HepG2 (cell line): ENCODE data around the gene USP32. TPM values are rescaled to one million over a fixed set of nuclear protein-coding genes. Genes with fewer than 3 reads are reported as not detected.

Experiments
- ATAC-seq: fragments of 200-7000 bp; cut with Tn5 transposase; 3 replicates; pipeline ENCODE4 v1.9.1; 2020; ENCODE audit warnings: mild to moderate bottlenecking, moderate library complexity
- BruUV-seq: library from RNA; stranded (reverse); fragments of 400-500 nt; replicated peaks from 2 replicates; lab custom pipeline; 2021; lab: Mats Ljungman, UMichigan
- CTCF ChIA-PET: fragments of 300-600 bp; formaldehyde crosslinking; extraction: SDS; loops from one replicate; lab custom pipeline; 2021; ENCODE audit warnings: low total read pairs, inconsistent platforms, low intra/inter-chr PET ratio; lab: Yijun Ruan, JAX
- POLR2A ChIA-PET: fragments of 350-600 bp; sonication (Branson Sonifier 250); formaldehyde crosslinking; loops from one replicate; lab custom pipeline; 2020; ENCODE audit warnings: antibody characterized with exemption, inconsistent platforms; lab: Yijun Ruan, JAX
- DNase-seq: peaks from one replicate; pipeline ENCODE4 v3.0.0-alpha.2; 2015; ENCODE audit warnings: low spot score
- FAIRE-seq: peaks from 3 replicates; lab custom pipeline; 2011; peaks lifted over from hg19 to GRCh38; lab: Jason Lieb, UNC
- H2AFZ ChIP-seq: one replicate; pipeline ENCODE4 v1.6.1; 2011; ENCODE audit warnings: low read length, inconsistent platforms
- H3K27ac ChIP-seq: fragments of 300-600 bp; 3 replicates; pipeline ENCODE4 v1.8.0; 2011; ENCODE audit warnings: mixed run types, mild to moderate bottlenecking, mixed read lengths, low read length, inconsistent platforms; ENCODE audit not compliant: insufficient read depth; ENCODE audit errors: extremely low read length
- H3K27me3 ChIP-seq, 2 experiments: fragments of 200-600 bp in 1 of 2; 2 replicates in 1 of 2; 3 replicates in 1 of 2; pipeline versions ENCODE4 v1.6.0 to v1.8.0; 2011; ENCODE audit warnings: low read length in 2 of 2, mild to moderate bottlenecking in 2 of 2, moderate library complexity in 2 of 2, inconsistent platforms in 1 of 2; ENCODE audit not compliant: insufficient read depth in 2 of 2, control insufficient read depth in 1 of 2
- H3K36me3 ChIP-seq, 2 experiments: fragments of 200-600 bp in 1 of 2; replicated peaks in 1 of 2; 2 replicates in 1 of 2; 3 replicates in 1 of 2; pipeline versions ENCODE4 v1.5.1 to v1.8.0; 2011; ENCODE audit warnings: low read length in 2 of 2, inconsistent platforms in 1 of 2; ENCODE audit not compliant: insufficient read depth in 2 of 2, control insufficient read depth in 1 of 2
- H3K4me1 ChIP-seq: 2 replicates; pipeline ENCODE4 v1.5.1; 2012; ENCODE audit warnings: low read length, inconsistent platforms; ENCODE audit not compliant: insufficient read depth
- H3K4me2 ChIP-seq: 2 replicates; pipeline ENCODE4 v1.6.0; 2011; ENCODE audit warnings: low read depth, low read length, inconsistent platforms
- H3K4me3 ChIP-seq, 3 experiments: fragments of 200-600 bp in 1 of 3; sonication (generic), shearing (Covaris generic) in 1 of 3; replicated peaks in 1 of 3; 2 replicates each; pipeline ENCODE4 v1.5.1; 2011 to 2016; ENCODE audit warnings: low read length in 3 of 3, inconsistent platforms in 2 of 3, low read depth in 2 of 3, mild to moderate bottlenecking in 2 of 3, control low read depth in 1 of 3, mixed read lengths in 1 of 3; ENCODE audit not compliant: insufficient read depth in 1 of 3
- H3K79me2 ChIP-seq: one replicate; pipeline ENCODE4 v1.6.1; 2011; ENCODE audit warnings: low read length, inconsistent platforms; ENCODE audit not compliant: insufficient read depth
- H3K9ac ChIP-seq: 2 replicates; pipeline ENCODE4 v1.6.0; 2011; ENCODE audit warnings: mild to moderate bottlenecking, low read depth, low read length, inconsistent platforms; ENCODE audit not compliant: insufficient read depth
- H3K9me3 ChIP-seq: 2 replicates; pipeline ENCODE4 v1.5.1; 2012; ENCODE audit warnings: mild to moderate bottlenecking, low read length
- H4K20me1 ChIP-seq: 2 replicates; pipeline ENCODE4 v1.6.0; 2011; ENCODE audit warnings: inconsistent platforms, mild to moderate bottlenecking, low read length, moderate library complexity; ENCODE audit not compliant: insufficient read depth
- GATA4 ChIP-seq: sonication (generic); IDR thresholded peaks from 2 replicates; pipeline ENCODE4 v1.6.1; 2016; ENCODE audit warnings: antibody characterized with exemption, low read depth, borderline replicate concordance
- MYNN ChIP-seq: sonication (generic); formaldehyde crosslinking; IDR thresholded peaks from 2 replicates; pipeline ENCODE4 v1.4.0; 2020; ENCODE audit warnings: mild to moderate bottlenecking, low read depth, missing genetic modification reagents
- PHF5A ChIP-seq: IDR thresholded peaks from one replicate; pipeline ENCODE4 v1.6.1; 2018; ENCODE audit warnings: low read depth, missing genetic modification reagents; ENCODE audit not compliant: unreplicated experiment
- PLSCR1 ChIP-seq: sonication (generic); formaldehyde crosslinking; IDR thresholded peaks from 2 replicates; pipeline ENCODE4 v1.5.0; 2020; ENCODE audit warnings: missing genetic modification reagents, mild to moderate bottlenecking, borderline replicate concordance
- SCMH1 ChIP-seq: sonication (generic); formaldehyde crosslinking; IDR thresholded peaks from 2 replicates; pipeline ENCODE4 v1.9.0; 2021; ENCODE audit warnings: missing genetic modification reagents, mild to moderate bottlenecking, borderline replicate concordance
- TEAD3 ChIP-seq: optimal IDR thresholded peaks from 2 replicates; pipeline ENCODE3; 2016; ENCODE audit warnings: borderline replicate concordance
- TFDP1 ChIP-seq: IDR thresholded peaks from 2 replicates; pipeline ENCODE4 v1.6.1; 2016; ENCODE audit warnings: missing compliant biosample characterization, missing genetic modification reagents, borderline replicate concordance
- USF2 ChIP-seq, 2 experiments: sonication (generic) in 1 of 2; formaldehyde crosslinking in 1 of 2; IDR thresholded peaks; 2 replicates each; pipeline versions ENCODE4 v1.5.1 to v1.6.1; 2011 to 2020; ENCODE audit warnings: borderline replicate concordance in 1 of 2, low read depth in 1 of 2, low read length in 1 of 2, mild to moderate bottlenecking in 1 of 2, missing genetic modification reagents in 1 of 2, moderate library complexity in 1 of 2
- ZBTB49 ChIP-seq: sonication (generic); formaldehyde crosslinking; IDR thresholded peaks from 2 replicates; pipeline ENCODE4 v1.4.0; 2020; ENCODE audit warnings: missing genetic modification reagents, borderline replicate concordance
- ZNF10 ChIP-seq: sonication (generic); formaldehyde crosslinking; IDR thresholded peaks from 2 replicates; pipeline ENCODE4 v1.4.0; 2020; ENCODE audit warnings: mild to moderate bottlenecking, low read depth, missing genetic modification reagents, borderline replicate concordance
- ZNF24 ChIP-seq: fragments of 450-650 bp; IDR thresholded peaks from 2 replicates; pipeline ENCODE4 v1.6.1; 2017; ENCODE audit warnings: antibody characterized with exemption, mild to moderate bottlenecking
- ZNF3 ChIP-seq: IDR thresholded peaks from 2 replicates; pipeline ENCODE4 v1.7.0; 2017; ENCODE audit warnings: inconsistent platforms
- ZNF549 ChIP-seq: sonication (generic); formaldehyde crosslinking; IDR thresholded peaks from 2 replicates; pipeline ENCODE4 v1.5.0; 2020; ENCODE audit warnings: missing genetic modification reagents
- ZNF652 ChIP-seq: IDR thresholded peaks from 2 replicates; pipeline ENCODE4 v1.6.1; 2016; ENCODE audit warnings: low read depth, borderline replicate concordance
- ZNF784 ChIP-seq: sonication (generic); formaldehyde crosslinking; IDR thresholded peaks from 2 replicates; pipeline ENCODE4 v1.5.1; 2020; ENCODE audit warnings: missing genetic modification reagents, mild to moderate bottlenecking, borderline replicate concordance
- WGBS: methylation state at CpG from one replicate; pipeline ENCODE4 v1.1.6; 2017; ENCODE audit warnings: low lambda C conversion rate; 5-methylcytosine and 5-hydroxymethylcytosine counted together
- in situ Hi-C: cut with HindIII; loops from 2 replicates; pipeline ENCODE4 v1.10.0; 2017; ENCODE audit warnings: low pct_unique_long_range_greater_than_20kb; ENCODE audit not compliant: extremely low pct_ligation_motif_present
- intact Hi-C: fragments of 100-400 bp; cut with micrococcal nuclease; formaldehyde crosslinking; loops from one replicate; pipeline ENCODE4 v1.10.0; 2022; ENCODE audit not compliant: unreplicated experiment
- polyA plus RNA-seq, 8 experiments: library from polyadenylated mRNA; depleted of rRNA in 3 of 8; stranded (reverse) in 7 of 8; unstranded in 1 of 8; fragments of >200 nt; fragmentation: Illumina TruSeq in 4 of 8; extraction: Trizol in 4 of 8; gene quantifications; 2 replicates each; pipeline versions ENCODE4 v1.2.1 to v1.2.3, GENCODE V29; 2011 to 2016; ENCODE audit warnings: low read depth in 4 of 8, missing spikeins in 1 of 8, mixed read lengths in 1 of 8; ENCODE audit not compliant: insufficient read depth in 1 of 8
- total RNA-seq, 5 experiments: library from RNA; depleted of rRNA; stranded (reverse); fragments of >200 nt; fragmentation: Illumina TruSeq; extraction: Trizol; gene quantifications; 2 replicates each; pipeline ENCODE4 v1.2.3, GENCODE V29; 2016; ENCODE audit warnings: low read depth in 1 of 5

The USP32 gene
- total and polyA plus RNA-seq, 2 of the 13 experiments (the other 11 are each of a cell fraction or from before 2014, with no cell fraction given): 24.9 to 39.9 TPM

- no peak for FAIRE-seq
- Histone ChIP-seq H3K9me3 (no peaks in the 10 kb centered on the region), H3K36me3 (no peaks in the 10 kb centered on the region), H3K4me3 (no peak overlapping the region), H2AFZ (no peak overlapping the region), H3K27ac (no peak overlapping the region), H3K4me1 (peaks cover 6% of the 10 kb centered on the region; the same call in 1 of the 2 replicates), H4K20me1 (no peaks in the 10 kb centered on the region), H3K79me2 (no peaks in the 10 kb centered on the region), H3K4me2 (no peak overlapping the region), H3K9ac (no peak overlapping the region), H3K27me3 (peaks cover 17 to 91% of the 10 kb centered on the region in 2 experiments)
- intact Hi-C loops: no loop called here
- in situ Hi-C loops: no loop called here
- 37% methylated on average over 11 of the region's 14 CpGs for WGBS
- no peak for DNase-seq
- CTCF ChIA-PET: no interaction called here
- no peak for ATAC-seq
- no peak for TF ChIP-seq ZBTB49
- TF ChIP-seq GATA4: no peak
- TF ChIP-seq TFDP1 (CRISPR knock-in tag): no peak
- TF ChIP-seq TEAD3 (CRISPR knock-in tag): no peak
- TF ChIP-seq PLSCR1 (CRISPR knock-in tag): no peak
- no peak for TF ChIP-seq MYNN
- no peak for TF ChIP-seq ZNF549 (CRISPR knock-in tag)
- no peak for TF ChIP-seq ZNF784 (CRISPR knock-in tag)
- no peak for TF ChIP-seq SCMH1 (CRISPR knock-in tag)
- no peak for TF ChIP-seq ZNF3
- no peak for TF ChIP-seq ZNF10 (CRISPR knock-in tag)
- TF ChIP-seq ZNF652 (CRISPR knock-in tag): no peak
- no peak for TF ChIP-seq USF2 (IDR thresholded peaks at IDR 0.05; ENCODE audit: low read depth, low read length)
- no peak for TF ChIP-seq USF2 (CRISPR knock-in tag; IDR thresholded peaks at IDR 0.05; ENCODE audit: borderline replicate concordance)
- TF ChIP-seq ZNF24: no peak
- no peak for TF ChIP-seq PHF5A (CRISPR knock-in tag)
- POLR2A ChIA-PET: no interaction called here
- no TSS peak for BruUV-seq
Observed at GRCh38 chr17:60154616-60155426, 237.1 kb downstream of the USP32 start.
